Vagina (tissue), 2 donors: ENCODE results near the gene ACSL3. TPM values are rescaled to one million over a fixed set of nuclear protein-coding genes. Genes with fewer than 3 reads are reported as not detected.
"Not testable (repeated sequence)": the region's sequence is repeated elsewhere in the genome, so short reads cannot be mapped to it uniquely, and the experiment has no call there.

Experiments
- DNase-seq, 2 donors: peaks; one replicate each; pipeline ENCODE4 v3.0.0-alpha.2; 2017; ENCODE audit errors: extremely low spot score in 2 of 2
- H3K27ac ChIP-seq: fragments of 200-600 bp; sonication (generic); one replicate; pipeline ENCODE4 v1.5.1; 2019
- H3K27me3 ChIP-seq: fragments of 200-600 bp; sonication (generic); one replicate; pipeline ENCODE4 v1.5.1; 2019
- H3K36me3 ChIP-seq, 2 donors: fragments of 200-600 bp; sonication (generic); one replicate each; pipeline ENCODE4 v1.5.1; 2017 to 2019
- H3K4me1 ChIP-seq: fragments of 200-600 bp; sonication (generic); one replicate; pipeline ENCODE4 v1.5.1; 2019
- H3K4me3 ChIP-seq, 2 donors: fragments of 200-600 bp; sonication (generic); 1 replicate in 1 of 2; 2 replicates in 1 of 2; pipeline ENCODE4 v1.5.1; 2016 to 2019
- H3K9me3 ChIP-seq: fragments of 200-600 bp; sonication (generic); one replicate; pipeline ENCODE4 v1.5.1; 2019
- CTCF ChIP-seq, 3 experiments: fragments of 450-650 bp in 2 of 3; fragments of 200-600 bp in 1 of 3; sonication (generic) in 1 of 3; IDR thresholded peaks; one replicate each; pipeline ENCODE4 v1.5.1; 2017 to 2019; ENCODE audit warnings: antibody characterized with exemption in 3 of 3, mild to moderate bottlenecking in 2 of 3, moderate library complexity in 2 of 3
- POLR2A ChIP-seq, 2 donors: fragments of 450-650 bp; IDR thresholded peaks; one replicate each; pipeline ENCODE4 v1.6.1; 2017; ENCODE audit warnings: antibody characterized with exemption in 2 of 2, mild to moderate bottlenecking in 2 of 2, moderate library complexity in 2 of 2
- POLR2AphosphoS5 ChIP-seq, 2 donors: sonication (generic); formaldehyde crosslinking; IDR thresholded peaks; one replicate each; pipeline ENCODE4 v1.9.0; 2017; ENCODE audit warnings: antibody characterized with exemption in 2 of 2, mild to moderate bottlenecking in 2 of 2, low read depth in 1 of 2; ENCODE audit not compliant: insufficient read depth in 1 of 2
- intact Hi-C: fragments of 100-400 bp; cut with DNase I; formaldehyde crosslinking; loops from one replicate; pipeline ENCODE4 v1.15.1; 2023
- total RNA-seq: library from RNA; depleted of rRNA; stranded (reverse); fragments of >200 nt; gene quantifications from one replicate; pipeline ENCODE4 v1.2.3, GENCODE V29; 2016

Gene ACSL3
- total RNA-seq, 1 donor from 2014 or later: 60.4 TPM

- Histone ChIP-seq H3K4me1 (no peaks in the 10 kb centered on the region), H3K36me3 (no peaks in the 10 kb centered on the region), H3K27ac (no peak overlapping the region), H3K27me3 (no peaks in the 10 kb centered on the region), H3K4me3 (no peak overlapping the region), H3K9me3 (no peaks in the 10 kb centered on the region)
- intact Hi-C loops: no loop called here
- DNase-seq: no peak
- peak in 2 of 3 experiments; percentile 21 to 38 for TF ChIP-seq CTCF (IDR thresholded peaks at IDR 0.05)
- peak in 1 of 2 donors; percentile 19 for TF ChIP-seq POLR2AphosphoS5 (IDR thresholded peaks at IDR 0.05; ENCODE audit: insufficient read depth in 1 of 2, low read depth in 1 of 2)
- TF ChIP-seq POLR2A (IDR thresholded peaks at IDR 0.05): no peak
Measured at GRCh38 chr2:222982010-222982908, 121.4 kb downstream of the ACSL3 start.

GRCh38 chr2:222982909-222983265, 122.1 kb downstream of the ACSL3 start:
- Histone ChIP-seq H3K4me1 (no peaks in the 10 kb centered on the region), H3K9me3 (no peaks in the 10 kb centered on the region), H3K27ac (no peak overlapping the region), H3K36me3 (no peaks in the 10 kb centered on the region), H3K27me3 (no peaks in the 10 kb centered on the region), H3K4me3 (no peak overlapping the region)
- DNase-seq: no peak
- no peak for TF ChIP-seq CTCF (IDR thresholded peaks at IDR 0.05)
- intact Hi-C loops: no loop called here

- Histone ChIP-seq H3K36me3 (no peaks in the 10 kb centered on the region), H3K9me3 (no peaks in the 10 kb centered on the region), H3K27ac (no peak overlapping the region), H3K27me3 (no peaks in the 10 kb centered on the region), H3K4me3 (no peak overlapping the region), H3K4me1 (no peaks in the 10 kb centered on the region)
- TF ChIP-seq POLR2AphosphoS5 (IDR thresholded peaks at IDR 0.05; ENCODE audit: insufficient read depth in 1 of 2, low read depth in 1 of 2) (no peak), POLR2A (IDR thresholded peaks at IDR 0.05) (no peak), CTCF (IDR thresholded peaks at IDR 0.05) (no peak)
- DNase-seq: no peak
- intact Hi-C loops: no loop called here
Measured at GRCh38 chr2:222984908-222985307, 124.1 kb downstream of the ACSL3 start.

GRCh38 chr2:222989431-222989830, 128.6 kb downstream of the ACSL3 start:
- DNase-seq: peak in 1 of 2 donors; percentile 19
- no peaks in the 10 kb centered on the region for H3K9me3 ChIP-seq

GRCh38 chr2:222990206-222990605, 129.4 kb downstream of the ACSL3 start:
- H3K9me3 ChIP-seq, H3K27ac ChIP-seq, H3K4me3 ChIP-seq, H3K27me3 ChIP-seq, H3K36me3 ChIP-seq, H3K4me1 ChIP-seq: not testable (repeated sequence)
- DNase-seq: peak in 1 of 2 donors; percentile 61
- intact Hi-C loops: loop anchor here (5.0 kb wide), 1 partner anchor 62 kb away; the partner anchor contains the start of gene KCNE4

More at GRCh38 chr2:222989431-222989830, 128.6 kb downstream of the ACSL3 start:
- no peaks in the 10 kb centered on the region for H3K4me1 ChIP-seq
- H3K27me3 ChIP-seq: no peaks in the 10 kb centered on the region
- H3K4me3 ChIP-seq: no peak overlapping the region
- intact Hi-C loops: no loop called here
- no peak overlapping the region for H3K27ac ChIP-seq
- H3K36me3 ChIP-seq: no peaks in the 10 kb centered on the region
- TF ChIP-seq POLR2AphosphoS5 (IDR thresholded peaks at IDR 0.05; ENCODE audit: insufficient read depth in 1 of 2, low read depth in 1 of 2): no peak
- TF ChIP-seq POLR2A (IDR thresholded peaks at IDR 0.05): no peak
- TF ChIP-seq CTCF (IDR thresholded peaks at IDR 0.05): no peak
